Natural killer cell (primary cell): ENCODE results near the gene GYG2. TPM values are rescaled to one million over a fixed set of nuclear protein-coding genes. Genes with fewer than 3 reads are reported as not detected.

Experiments used
- ATAC-seq, 3 donors: fragments of 150-1000 bp in 2 of 3; fragments of 200-7000 bp in 1 of 3; cut with Tn5 transposase; 1 replicate in 1 of 3; 2 replicates in 2 of 3; pipeline ENCODE4 v1.10.0; 2021; ENCODE audit warnings: mild to moderate bottlenecking in 2 of 3, moderate library complexity in 2 of 3
- DNase-seq, 2 donors: peaks; one replicate each; pipeline versions ENCODE4 v3.0.0 to v3.0.0-alpha.2; 2013 to 2021; ENCODE audit warnings: mixed read lengths in 1 of 2
- H3K27ac ChIP-seq: one replicate; pipeline ENCODE4 v1.5.1; 2013; ENCODE audit warnings: mild to moderate bottlenecking, low read length
- H3K27me3 ChIP-seq: one replicate; pipeline ENCODE4 v1.6.1; 2013; ENCODE audit warnings: low read length; ENCODE audit not compliant: control insufficient read depth, insufficient read depth
- H3K36me3 ChIP-seq: one replicate; pipeline ENCODE4 v1.6.1; 2013; ENCODE audit warnings: low read length; ENCODE audit not compliant: control insufficient read depth, insufficient read depth
- H3K4me1 ChIP-seq: one replicate; pipeline ENCODE4 v1.6.1; 2013; ENCODE audit warnings: low read length; ENCODE audit not compliant: control insufficient read depth, insufficient read depth
- H3K4me3 ChIP-seq: one replicate; pipeline ENCODE4 v1.5.1; 2013; ENCODE audit warnings: low read length
- H3K9me3 ChIP-seq: one replicate; pipeline ENCODE4 v1.6.1; 2013; ENCODE audit warnings: low read length; ENCODE audit not compliant: control insufficient read depth, insufficient read depth
- H3K27ac Mint-ChIP-seq, 2 donors: one replicate each; pipeline ENCODE4 v1.8.0; 2022; ENCODE audit warnings: mild to moderate bottlenecking in 2 of 2, mixed read lengths in 2 of 2, moderate library complexity in 1 of 2
- H3K27me3 Mint-ChIP-seq, 2 donors: one replicate each; pipeline ENCODE4 v1.8.0; 2022; ENCODE audit warnings: low read depth in 2 of 2, mixed read lengths in 2 of 2
- H3K36me3 Mint-ChIP-seq: one replicate; pipeline ENCODE4 v1.8.0; 2022; ENCODE audit warnings: mixed read lengths
- H3K4me1 Mint-ChIP-seq, 2 donors: one replicate each; pipeline ENCODE4 v1.8.0; 2022; ENCODE audit warnings: mixed read lengths in 2 of 2
- H3K4me3 Mint-ChIP-seq: one replicate; pipeline ENCODE4 v1.8.0; 2022; ENCODE audit warnings: mild to moderate bottlenecking, moderate library complexity, mixed read lengths
- H3K9me3 Mint-ChIP-seq, 2 donors: one replicate each; pipeline ENCODE4 v1.8.0; 2022; ENCODE audit warnings: mixed read lengths in 2 of 2
- WGBS: methylation state at CpG from one replicate; pipeline ENCODE4 v1.1.7; 2013; ENCODE audit warnings: missing lambda C conversion rate; ENCODE audit not compliant: insufficient coverage; 5-methylcytosine and 5-hydroxymethylcytosine counted together
- intact Hi-C: fragments of 100-400 bp; cut with micrococcal nuclease; formaldehyde crosslinking; loops from one replicate; pipeline ENCODE4 v1.14.2; 2022
- total RNA-seq, 4 donors: library from RNA; stranded (reverse); fragments of 120-200 nt in 1 of 4; gene quantifications; one replicate each; pipeline versions ENCODE4 v1.2.3 to v1.2.4, GENCODE V29; 2013 to 2022
- TF ChIP-seq, protein P1 (sequence below): fragments of 200-600 bp; IDR thresholded peaks from one replicate; pipeline ENCODE4 v1.8.0; 2022; ENCODE audit warnings: antibody characterized with exemption

GYG2 gene
- total RNA-seq, 3 donors from 2014 or later (not counting 1 experiment from before 2014, with no cell fraction given) = not detected

DNA sequence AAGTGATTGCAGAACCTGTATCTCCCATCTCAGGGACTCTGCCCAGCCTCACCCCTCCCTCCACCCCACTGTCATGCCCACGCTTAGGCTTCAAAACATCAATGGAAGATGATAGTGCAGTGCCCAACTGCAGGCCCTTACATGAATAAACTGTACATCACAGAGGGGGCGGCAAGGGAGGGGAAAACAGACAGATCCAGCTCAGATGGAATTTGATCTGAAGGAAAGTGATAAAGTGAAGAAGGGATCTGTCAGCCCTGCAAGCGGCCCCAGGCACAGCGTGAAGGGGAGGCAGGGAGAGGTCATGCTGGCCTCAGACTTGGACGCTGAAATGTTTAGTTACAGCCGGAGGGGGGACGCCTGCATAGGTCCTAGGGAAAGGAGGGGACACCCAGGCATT is 38.5 kb downstream of the GYG2 start:
- TF ChIP-seq, protein P1, sequence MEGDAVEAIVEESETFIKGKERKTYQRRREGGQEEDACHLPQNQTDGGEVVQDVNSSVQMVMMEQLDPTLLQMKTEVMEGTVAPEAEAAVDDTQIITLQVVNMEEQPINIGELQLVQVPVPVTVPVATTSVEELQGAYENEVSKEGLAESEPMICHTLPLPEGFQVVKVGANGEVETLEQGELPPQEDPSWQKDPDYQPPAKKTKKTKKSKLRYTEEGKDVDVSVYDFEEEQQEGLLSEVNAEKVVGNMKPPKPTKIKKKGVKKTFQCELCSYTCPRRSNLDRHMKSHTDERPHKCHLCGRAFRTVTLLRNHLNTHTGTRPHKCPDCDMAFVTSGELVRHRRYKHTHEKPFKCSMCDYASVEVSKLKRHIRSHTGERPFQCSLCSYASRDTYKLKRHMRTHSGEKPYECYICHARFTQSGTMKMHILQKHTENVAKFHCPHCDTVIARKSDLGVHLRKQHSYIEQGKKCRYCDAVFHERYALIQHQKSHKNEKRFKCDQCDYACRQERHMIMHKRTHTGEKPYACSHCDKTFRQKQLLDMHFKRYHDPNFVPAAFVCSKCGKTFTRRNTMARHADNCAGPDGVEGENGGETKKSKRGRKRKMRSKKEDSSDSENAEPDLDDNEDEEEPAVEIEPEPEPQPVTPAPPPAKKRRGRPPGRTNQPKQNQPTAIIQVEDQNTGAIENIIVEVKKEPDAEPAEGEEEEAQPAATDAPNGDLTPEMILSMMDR = no peak
- Histone ChIP-seq H3K9me3 (no peaks in the 10 kb centered on the region), H3K4me3 (no peak overlapping the region), H3K36me3 (no peaks in the 10 kb centered on the region), H3K27me3 (no peaks in the 10 kb centered on the region), H3K4me1 (no peaks in the 10 kb centered on the region), H3K27ac (no peak overlapping the region)
- DNase-seq (no peak), ATAC-seq (no peak)
- no peaks in the 10 kb centered on the region for H3K36me3 Mint-ChIP-seq
- peaks cover 0 to 18% of the 10 kb centered on the region in 2 donors for H3K27me3 Mint-ChIP-seq
- 92% methylated on average over 7 of the region's 7 CpGs for WGBS
- no peaks in the 10 kb centered on the region for H3K9me3 Mint-ChIP-seq
- H3K27ac Mint-ChIP-seq = no peak overlapping the region
- intact Hi-C loops = no loop called here
- no peak overlapping the region for H3K4me3 Mint-ChIP-seq
- H3K4me1 Mint-ChIP-seq = no peaks in the 10 kb centered on the region

DNA sequence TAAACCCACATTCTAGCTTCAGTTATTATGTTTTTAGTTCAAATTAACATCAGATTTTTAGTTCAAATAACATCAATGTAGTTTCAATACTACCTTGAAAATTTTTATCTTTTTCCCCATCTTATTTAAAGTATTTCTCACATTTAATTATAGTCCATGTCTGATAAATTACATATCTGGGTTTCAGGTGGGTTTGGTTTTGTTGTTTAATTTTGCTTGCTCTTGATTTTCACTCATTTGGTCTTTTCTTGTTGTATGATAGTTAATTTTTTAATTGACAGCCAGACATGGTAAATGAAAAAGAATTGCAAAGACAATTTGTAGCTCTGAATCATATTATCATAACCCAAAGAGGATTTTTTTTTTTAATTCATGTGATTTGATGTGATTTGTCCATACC is 41.9 kb downstream of the GYG2 start:
- Mint-ChIP-seq H3K27ac (no peak overlapping the region), H3K4me1 (no peaks in the 10 kb centered on the region), H3K9me3 (no peaks in the 10 kb centered on the region), H3K4me3 (no peak overlapping the region), H3K27me3 (peaks cover 2 to 17% of the 10 kb centered on the region in 2 donors), H3K36me3 (no peaks in the 10 kb centered on the region)
- intact Hi-C loops = loop anchor here (10.0 kb wide), 1 partner anchor 164 kb away; no protein-coding TSS in a partner anchor
- TF ChIP-seq, protein P1 = no peak
- H3K27me3 ChIP-seq = no peaks in the 10 kb centered on the region
- no peaks in the 10 kb centered on the region for H3K9me3 ChIP-seq
- no peak for ATAC-seq
- no peaks in the 10 kb centered on the region for H3K4me1 ChIP-seq
- no peak overlapping the region for H3K4me3 ChIP-seq
- no peak for DNase-seq
- no peak overlapping the region for H3K27ac ChIP-seq
- no peaks in the 10 kb centered on the region for H3K36me3 ChIP-seq

DNA sequence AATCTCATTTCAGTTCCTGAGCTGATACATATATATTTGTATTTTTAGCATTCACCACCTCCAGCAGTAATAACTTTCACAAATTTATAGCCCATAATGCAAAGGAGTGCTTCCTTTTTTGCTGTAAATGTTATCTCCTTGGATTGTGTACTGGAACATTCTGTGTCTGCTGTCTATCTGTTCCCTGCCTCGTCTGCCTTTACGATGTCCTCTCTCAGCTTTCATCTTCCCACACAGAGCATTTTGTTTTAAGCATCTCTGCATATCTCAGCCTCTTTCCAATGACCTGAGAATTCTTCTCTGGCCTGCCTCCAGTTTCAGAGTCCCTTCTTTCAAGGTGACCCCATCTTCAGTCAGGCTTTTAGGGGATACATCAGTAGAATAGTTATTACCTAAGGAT is 43.1 kb downstream of the GYG2 start:
- Mint-ChIP-seq H3K27me3 (peaks cover 2 to 13% of the 10 kb centered on the region in 2 donors), H3K36me3 (no peaks in the 10 kb centered on the region), H3K4me3 (no peak overlapping the region), H3K9me3 (no peaks in the 10 kb centered on the region), H3K4me1 (no peaks in the 10 kb centered on the region), H3K27ac (no peak overlapping the region)
- ATAC-seq (no peak), DNase-seq (no peak)
- no peak overlapping the region for H3K27ac ChIP-seq
- H3K27me3 ChIP-seq = no peaks in the 10 kb centered on the region
- H3K9me3 ChIP-seq = no peaks in the 10 kb centered on the region
- 100% methylated on average over 2 of the region's 2 CpGs for WGBS
- H3K4me3 ChIP-seq = no peak overlapping the region
- no peaks in the 10 kb centered on the region for H3K4me1 ChIP-seq
- TF ChIP-seq, protein P1 = no peak
- intact Hi-C loops = loop anchor here (10.0 kb wide), 1 partner anchor 163 kb away; no protein-coding TSS in a partner anchor
- H3K36me3 ChIP-seq = no peaks in the 10 kb centered on the region

- DNase-seq = no peak
- H3K27me3 ChIP-seq = no peaks in the 10 kb centered on the region
- H3K36me3 Mint-ChIP-seq = no peaks in the 10 kb centered on the region
- no peak overlapping the region for H3K27ac ChIP-seq
- no peaks in the 10 kb centered on the region for H3K9me3 ChIP-seq
- no peaks in the 10 kb centered on the region for H3K4me1 Mint-ChIP-seq
- H3K27ac Mint-ChIP-seq = no peak overlapping the region
- TF ChIP-seq, protein P1 = no peak
- no peak for ATAC-seq
- peaks cover 2 to 20% of the 10 kb centered on the region in 2 donors for H3K27me3 Mint-ChIP-seq
- H3K9me3 Mint-ChIP-seq = no peaks in the 10 kb centered on the region
- intact Hi-C loops = loop anchor here (10.0 kb wide), 1 partner anchor 162 kb away; no protein-coding TSS in a partner anchor
- H3K4me3 Mint-ChIP-seq = no peak overlapping the region
- H3K4me3 ChIP-seq = no peak overlapping the region
- H3K4me1 ChIP-seq = no peaks in the 10 kb centered on the region
- no peaks in the 10 kb centered on the region for H3K36me3 ChIP-seq
- WGBS = 91% methylated on average over 7 of the region's 7 CpGs
Measured at GRCh38 chrX:2872671-2873277, 44.0 kb downstream of the GYG2 start.
